ENCODE measurements around the gene SNED1.

SNED1 gene

DNA sequence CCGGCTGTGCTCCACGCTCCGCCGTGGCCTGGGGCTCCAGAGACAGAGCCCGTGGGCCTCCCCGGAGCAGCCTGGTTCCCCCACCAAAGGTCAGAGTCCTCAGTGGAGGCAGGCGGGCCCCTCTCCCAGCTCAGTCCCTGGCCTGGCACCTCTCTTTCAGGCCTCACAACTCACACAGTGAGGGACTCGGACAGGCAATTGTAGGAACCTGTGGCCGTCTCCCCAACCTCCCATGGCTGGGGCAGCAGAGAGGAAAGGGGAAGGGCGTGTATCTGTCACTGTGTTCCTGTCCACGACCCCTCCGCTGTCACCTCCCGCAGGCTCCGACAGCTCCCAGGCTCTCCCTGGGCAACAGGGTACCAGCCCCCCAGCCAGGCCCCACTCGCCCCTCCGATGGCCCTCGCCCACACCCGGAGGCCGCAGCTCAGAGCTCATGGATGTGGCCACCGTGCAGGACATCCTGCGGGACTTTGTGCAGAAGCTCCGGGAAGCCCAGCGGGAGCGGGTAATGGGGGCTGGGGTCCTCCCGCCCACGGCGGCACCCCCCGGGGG lies 32.4 kb upstream of the SNED1 start:
- Histone ChIP-seq H3K27me3 (ENCODE audit: control insufficient read depth, low read length) (no peaks in the 10 kb centered on the region; the same call in 1 of the 2 replicates), H3K4me2 (ENCODE audit: low read length) (no peak overlapping the region), H3K9me2 (replicated peaks; ENCODE audit: control insufficient read depth, low read length) (no peaks in the 10 kb centered on the region), H3K4me1 (ENCODE audit: control insufficient read depth, low read length) (no peaks in the 10 kb centered on the region), H3K9me3 (ENCODE audit: control insufficient read depth, insufficient read depth, low read length) (no peaks in the 10 kb centered on the region), H3K4me3 (ENCODE audit: low read length) (no peak overlapping the region), H3K36me3 (ENCODE audit: control insufficient read depth, low read length) (no peaks in the 10 kb centered on the region), H3K79me2 (ENCODE audit: control insufficient read depth, low read length) (no peaks in the 10 kb centered on the region), H4K20me1 (ENCODE audit: control insufficient read depth, insufficient read depth, low read depth, low read length) (no peaks in the 10 kb centered on the region), H3K27ac (ENCODE audit: low read depth, low read length) (no peak overlapping the region), H3F3A (ENCODE audit: control insufficient read depth, insufficient read depth) (no peaks in the 10 kb centered on the region)
- TF ChIP-seq EZH2phosphoT487 (IDR thresholded peaks at IDR 0.05; ENCODE audit: borderline replicate concordance, low read length), result no peak
- TF ChIP-seq, protein P1, sequence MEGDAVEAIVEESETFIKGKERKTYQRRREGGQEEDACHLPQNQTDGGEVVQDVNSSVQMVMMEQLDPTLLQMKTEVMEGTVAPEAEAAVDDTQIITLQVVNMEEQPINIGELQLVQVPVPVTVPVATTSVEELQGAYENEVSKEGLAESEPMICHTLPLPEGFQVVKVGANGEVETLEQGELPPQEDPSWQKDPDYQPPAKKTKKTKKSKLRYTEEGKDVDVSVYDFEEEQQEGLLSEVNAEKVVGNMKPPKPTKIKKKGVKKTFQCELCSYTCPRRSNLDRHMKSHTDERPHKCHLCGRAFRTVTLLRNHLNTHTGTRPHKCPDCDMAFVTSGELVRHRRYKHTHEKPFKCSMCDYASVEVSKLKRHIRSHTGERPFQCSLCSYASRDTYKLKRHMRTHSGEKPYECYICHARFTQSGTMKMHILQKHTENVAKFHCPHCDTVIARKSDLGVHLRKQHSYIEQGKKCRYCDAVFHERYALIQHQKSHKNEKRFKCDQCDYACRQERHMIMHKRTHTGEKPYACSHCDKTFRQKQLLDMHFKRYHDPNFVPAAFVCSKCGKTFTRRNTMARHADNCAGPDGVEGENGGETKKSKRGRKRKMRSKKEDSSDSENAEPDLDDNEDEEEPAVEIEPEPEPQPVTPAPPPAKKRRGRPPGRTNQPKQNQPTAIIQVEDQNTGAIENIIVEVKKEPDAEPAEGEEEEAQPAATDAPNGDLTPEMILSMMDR (IDR thresholded peaks at IDR 0.05; ENCODE audit: low read depth, low read length, poor library complexity, severe bottlenecking), result no peak

DNA sequence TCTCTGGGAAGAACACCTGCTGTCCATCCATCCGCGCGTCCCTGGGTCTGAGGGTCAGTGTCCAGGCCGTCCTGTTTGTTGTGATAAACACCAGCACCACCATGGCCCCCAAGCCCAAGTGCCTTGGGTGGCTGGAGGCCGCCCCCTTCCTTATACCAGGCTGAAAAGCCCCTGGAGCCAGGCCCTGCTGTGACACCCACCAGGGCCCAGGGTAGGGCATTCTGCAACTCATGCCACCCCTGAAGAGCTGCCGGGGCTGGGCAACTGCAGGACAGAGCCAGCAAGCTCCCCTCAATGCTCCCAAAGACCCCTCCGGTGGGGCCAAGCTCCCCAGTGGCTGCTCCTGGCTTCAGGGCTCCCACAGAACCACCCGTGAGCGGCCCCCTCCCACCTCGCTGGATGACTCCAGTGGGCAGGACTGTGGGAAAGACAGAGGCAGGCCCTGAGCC lies 31.9 kb upstream of the SNED1 start:
- Histone ChIP-seq H3F3A (ENCODE audit: control insufficient read depth, insufficient read depth) (no peaks in the 10 kb centered on the region), H3K79me2 (ENCODE audit: control insufficient read depth, low read length) (no peaks in the 10 kb centered on the region), H3K36me3 (ENCODE audit: control insufficient read depth, low read length) (no peaks in the 10 kb centered on the region), H3K4me2 (ENCODE audit: low read length) (no peak overlapping the region), H3K27me3 (ENCODE audit: control insufficient read depth, low read length) (no peaks in the 10 kb centered on the region; the same call in 1 of the 2 replicates), H4K20me1 (ENCODE audit: control insufficient read depth, insufficient read depth, low read depth, low read length) (no peaks in the 10 kb centered on the region), H3K4me1 (ENCODE audit: control insufficient read depth, low read length) (no peaks in the 10 kb centered on the region), H3K9me3 (ENCODE audit: control insufficient read depth, insufficient read depth, low read length) (no peaks in the 10 kb centered on the region), H3K27ac (ENCODE audit: low read depth, low read length) (no peak overlapping the region), H3K9me2 (replicated peaks; ENCODE audit: control insufficient read depth, low read length) (no peaks in the 10 kb centered on the region), H3K4me3 (ENCODE audit: low read length) (no peak overlapping the region)
- no peak for TF ChIP-seq EZH2phosphoT487 (IDR thresholded peaks at IDR 0.05; ENCODE audit: borderline replicate concordance, low read length)
- TF ChIP-seq, protein P1 (IDR thresholded peaks at IDR 0.05; ENCODE audit: low read depth, low read length, poor library complexity, severe bottlenecking), result no peak

DNA sequence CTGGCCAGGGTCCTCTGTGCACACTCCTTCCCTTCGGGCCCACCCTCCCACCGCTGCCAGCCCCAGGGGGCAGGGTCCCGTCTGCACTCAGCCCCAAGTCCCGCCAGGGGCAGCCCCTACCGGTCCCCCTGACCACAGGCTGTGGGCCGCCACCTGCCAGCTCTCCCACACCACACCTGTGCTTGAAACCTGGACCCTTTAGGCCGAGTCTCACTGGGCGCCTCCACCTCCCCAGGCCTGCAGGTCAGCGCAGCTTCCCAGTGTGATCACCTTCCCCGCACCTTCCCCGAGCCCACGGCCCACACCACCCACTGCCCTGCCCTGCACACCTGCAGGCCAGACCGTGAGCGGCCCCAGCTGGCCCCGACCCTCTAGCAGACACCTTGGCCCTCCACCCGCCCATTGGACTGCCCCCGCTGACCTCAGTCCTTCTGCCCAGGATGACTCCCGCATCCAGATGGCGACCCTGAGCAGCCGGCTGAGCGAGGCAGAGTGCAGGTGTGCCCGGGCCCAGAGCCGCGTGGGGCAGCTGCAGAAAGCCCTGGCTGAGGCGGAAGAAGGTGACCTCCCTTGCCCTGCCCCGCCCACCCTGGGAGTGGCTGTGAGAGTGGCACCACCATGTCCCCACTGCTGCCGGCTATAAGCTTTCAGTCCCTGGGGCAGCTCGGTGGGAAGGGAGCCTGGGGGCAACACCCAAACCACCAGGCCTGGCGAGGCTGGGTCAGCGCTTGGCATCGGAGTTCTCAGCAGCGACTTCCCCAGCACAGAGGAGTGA lies 31.3 kb upstream of the SNED1 start:
- Histone ChIP-seq H3K79me2 (ENCODE audit: control insufficient read depth, low read length) (no peaks in the 10 kb centered on the region), H3K9me3 (ENCODE audit: control insufficient read depth, insufficient read depth, low read length) (no peaks in the 10 kb centered on the region), H3K36me3 (ENCODE audit: control insufficient read depth, low read length) (no peaks in the 10 kb centered on the region), H3K4me2 (ENCODE audit: low read length) (no peak overlapping the region), H3K9me2 (replicated peaks; ENCODE audit: control insufficient read depth, low read length) (no peaks in the 10 kb centered on the region), H3F3A (ENCODE audit: control insufficient read depth, insufficient read depth) (no peaks in the 10 kb centered on the region), H4K20me1 (ENCODE audit: control insufficient read depth, insufficient read depth, low read depth, low read length) (no peaks in the 10 kb centered on the region), H3K27me3 (ENCODE audit: control insufficient read depth, low read length) (no peaks in the 10 kb centered on the region; the same call in 1 of the 2 replicates), H3K4me1 (ENCODE audit: control insufficient read depth, low read length) (no peaks in the 10 kb centered on the region), H3K27ac (ENCODE audit: low read depth, low read length) (no peak overlapping the region), H3K4me3 (ENCODE audit: low read length) (no peak overlapping the region)
- TF ChIP-seq, protein P1 (IDR thresholded peaks at IDR 0.05; ENCODE audit: low read depth, low read length, poor library complexity, severe bottlenecking), result no peak
- TF ChIP-seq EZH2phosphoT487 (IDR thresholded peaks at IDR 0.05; ENCODE audit: borderline replicate concordance, low read length), result no peak

All from DOHH2 (cell line).